Measurements from ENCODE around the gene HMG20A. TPM values are rescaled to one million over a fixed set of nuclear protein-coding genes. Genes with fewer than 3 reads are reported as not detected.

Gene HMG20A
- total and polyA plus RNA-seq, 9 of the 15 experiments (the other 6 are each of a cell fraction or from before 2014, with no cell fraction given): 25.0 to 68.1 (median 38.9) TPM

- Histone ChIP-seq H3K9ac (ENCODE audit: insufficient read depth in 1 of 2, low read depth in 2 of 2, low read length in 2 of 2) (no peak overlapping the region), H2AFZ (ENCODE audit: low read depth, low read length) (no peak overlapping the region), H3K27ac (ENCODE audit: extremely low read depth, low read depth, low read length) (no peak overlapping the region), H4K20me1 (replicated peaks; ENCODE audit: control insufficient read depth, insufficient read depth, low read length) (no peaks in the 10 kb centered on the region), H3K79me2 (ENCODE audit: control insufficient read depth, insufficient read depth, low read length) (no peaks in the 10 kb centered on the region), H3K9me1 (ENCODE audit: control insufficient read depth, insufficient read depth, low read length) (no peaks in the 10 kb centered on the region), H3K9me3 (replicated peaks; ENCODE audit: control insufficient read depth, insufficient read depth, low read depth, low read length) (no peaks in the 10 kb centered on the region), H3K4me1 (replicated peaks in 1 of 2; ENCODE audit: control insufficient read depth in 2 of 2, insufficient read depth in 2 of 2, low read length in 2 of 2) (no peaks in the 10 kb centered on the region), H3K4me3 (no peak overlapping the region), H3K27me3 (ENCODE audit: control insufficient read depth in 2 of 2, insufficient read depth in 2 of 2, low read length in 2 of 2) (no peaks in the 10 kb centered on the region), H3K4me2 (ENCODE audit: insufficient read depth, low read length) (no peak overlapping the region), H3K36me3 (ENCODE audit: control insufficient read depth, insufficient read depth, low read length) (peaks cover 12% of the 10 kb centered on the region; the same call in 1 of the 3 replicates)
- 38% methylated on average over 1 of the region's 1 CpG for WGBS (ENCODE audit: insufficient coverage, low coverage, missing lambda C conversion rate)
- intact Hi-C loops (cut with micrococcal nuclease) (no loop called here), in situ Hi-C loops (cut with MboI) (no loop called here)
- ATAC-seq (no peak), DNase-seq (ENCODE audit: extremely low read depth in 1 of 4, low spot score in 3 of 4) (no peak), FAIRE-seq (no peak)
- no peak for TF ChIP-seq CUX1 (CRISPR knock-in tag; IDR thresholded peaks at IDR 0.05)
- TF ChIP-seq HOMEZ (CRISPR knock-in tag; IDR thresholded peaks at IDR 0.05): no peak
- TF ChIP-seq MBD2 (IDR thresholded peaks at IDR 0.05; ENCODE audit: borderline replicate concordance, low read depth): no peak
- TF ChIP-seq TEAD1 (CRISPR knock-in tag; IDR thresholded peaks at IDR 0.05): no peak
- TF ChIP-seq ZNF830 (CRISPR knock-in tag; IDR thresholded peaks at IDR 0.05): no peak
- no peak for TF ChIP-seq NFRKB (IDR thresholded peaks at IDR 0.05; ENCODE audit: low read depth)
- no peak for TF ChIP-seq SOX6 (IDR thresholded peaks at IDR 0.05)
- TF ChIP-seq KLF13 (tag; IDR thresholded peaks at IDR 0.05; ENCODE audit: borderline replicate concordance, low read depth): no peak
- no peak for TF ChIP-seq CTBP1 (IDR thresholded peaks at IDR 0.05; ENCODE audit: borderline replicate concordance)
- TF ChIP-seq ZNF695 (CRISPR knock-in tag; IDR thresholded peaks at IDR 0.05): no peak
- TF ChIP-seq ATF3 (IDR thresholded peaks at IDR 0.05): no peak
- TF ChIP-seq ATF3 (CRISPR knock-in tag; conservative IDR thresholded peaks at IDR 0.05): no peak
- no TSS peak for BruUV-seq (replicated peaks)
- ChIA-PET CTCF (ENCODE audit: low intra/inter-chr PET ratio) (interaction anchor here (0.7 kb wide), 1 partner anchor 76 kb away, joined by 4 read pairs; no protein-coding TSS in a partner anchor), POLR2A (no interaction called here)
These were observed 33.6 kb downstream of the HMG20A start for GRCh38 chr15:77454265-77454664.
